GM18520 (cell line): ENCODE measurements around the gene P4HA2.
A peak's percentile ranks its signal among the peaks of the same experiment; 100 is the strongest.

ENCODE experiments used
- ATAC-seq: cut with Tn5 transposase; IDR thresholded peaks from one replicate; pipeline ENCODE4 v1.9.1; 2021; ENCODE audit not compliant: unreplicated experiment

The P4HA2 gene

DNA sequence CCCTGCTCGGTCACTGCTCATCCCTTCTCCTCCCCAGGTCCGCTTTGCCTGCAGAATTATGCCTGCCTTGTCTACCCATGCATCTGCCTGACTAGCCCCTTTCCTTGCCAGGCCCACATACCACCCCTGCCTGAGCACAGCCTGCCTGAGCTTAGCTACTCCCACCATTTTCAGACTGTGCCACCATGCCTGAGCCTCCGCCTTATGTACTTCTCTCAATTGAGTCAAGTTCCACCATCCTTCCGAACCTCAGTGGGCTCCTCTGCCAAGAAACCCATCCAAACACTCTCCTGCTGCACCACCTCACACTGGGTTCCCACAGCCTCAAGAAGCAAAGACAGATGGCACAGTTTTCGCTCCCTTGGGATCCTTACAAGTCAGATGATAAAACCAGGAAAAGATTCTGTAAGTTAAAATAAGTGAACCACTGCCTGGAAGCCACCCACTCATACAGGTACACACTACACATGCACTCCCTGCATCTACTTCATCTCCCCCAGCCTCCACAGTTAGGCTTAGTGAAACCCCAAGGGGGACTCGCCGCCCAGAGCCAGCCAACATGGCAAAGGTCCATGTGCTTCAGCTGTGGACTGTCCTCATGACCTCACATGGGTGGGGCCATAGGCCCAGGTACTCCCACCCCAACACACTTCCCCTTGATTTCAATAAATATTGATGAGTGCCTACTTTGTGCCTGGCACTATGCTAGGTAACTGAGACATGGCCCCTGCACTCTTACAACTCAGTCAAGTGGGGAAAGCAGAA is 23.1 kb downstream of the P4HA2 start:
- ATAC-seq, result no peak

- ATAC-seq, result no peak
Observed at GRCh38 chr5:132203916-132204315, 23.7 kb downstream of the P4HA2 start.

- ATAC-seq, result no peak
Observed at GRCh38 chr5:132203464-132203818, 24.2 kb downstream of the P4HA2 start.

DNA sequence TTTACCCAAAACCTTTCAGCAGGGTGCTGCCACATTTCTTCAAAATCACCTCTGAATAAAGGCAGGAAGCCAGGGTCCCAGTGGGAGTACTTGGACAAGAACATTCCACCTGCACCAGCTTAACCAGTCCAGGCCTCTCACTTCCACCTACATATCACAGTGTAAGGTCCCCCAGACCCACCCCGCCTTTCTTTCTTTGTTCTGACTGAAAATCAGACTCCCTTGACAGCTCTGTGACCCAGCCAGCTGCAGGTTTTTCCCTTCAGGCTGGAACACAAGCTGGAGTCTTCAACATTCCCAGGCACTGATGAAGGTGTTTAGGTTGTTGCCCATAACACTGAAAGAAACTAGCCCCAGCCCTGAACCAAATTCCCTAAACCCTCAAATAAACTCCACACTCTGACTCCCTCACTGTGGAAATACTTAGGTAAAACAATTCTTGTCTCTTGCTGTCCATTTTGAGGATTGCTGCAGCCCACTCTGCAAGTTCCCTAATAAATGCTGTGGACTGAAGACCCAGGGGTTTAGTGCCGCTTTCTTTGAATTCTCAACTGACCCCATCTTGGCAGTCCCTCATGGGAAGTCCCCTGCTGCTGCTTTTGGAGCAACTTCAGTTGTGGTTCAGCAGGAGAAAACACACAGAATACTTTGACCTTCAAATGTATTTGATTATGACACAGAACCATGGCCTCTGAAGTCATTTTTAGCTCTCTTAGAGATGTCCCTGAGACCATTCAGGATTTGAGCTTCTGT is 24.8 kb downstream of the P4HA2 start:
- no peak for ATAC-seq

DNA sequence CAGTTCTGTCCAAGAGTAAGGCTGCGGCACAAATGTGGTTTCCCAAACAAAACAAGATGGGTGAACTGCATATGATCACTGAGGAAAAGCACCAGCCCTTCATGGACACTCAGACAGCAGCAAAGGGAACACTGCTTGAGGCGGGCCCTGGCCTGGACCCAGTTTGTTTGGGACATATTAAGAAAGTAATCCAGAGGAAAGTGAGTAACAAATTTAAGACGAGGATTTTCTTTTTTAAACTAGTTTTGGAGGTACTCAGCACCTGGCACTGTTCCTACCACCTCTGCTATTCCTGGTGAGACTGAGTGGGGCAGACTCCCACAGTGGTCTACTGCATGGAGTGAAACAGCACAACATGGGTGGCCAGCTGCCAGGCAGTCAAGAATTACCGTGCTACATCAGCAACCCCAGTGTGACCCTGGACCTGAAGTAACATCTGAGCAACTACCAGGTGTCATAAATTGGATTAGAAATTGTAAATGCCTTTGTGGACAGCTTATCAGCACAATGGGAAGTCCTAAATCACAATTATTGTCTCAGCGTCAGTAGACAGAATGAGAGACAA is 28.5 kb downstream of the P4HA2 start:
- no peak for ATAC-seq

DNA sequence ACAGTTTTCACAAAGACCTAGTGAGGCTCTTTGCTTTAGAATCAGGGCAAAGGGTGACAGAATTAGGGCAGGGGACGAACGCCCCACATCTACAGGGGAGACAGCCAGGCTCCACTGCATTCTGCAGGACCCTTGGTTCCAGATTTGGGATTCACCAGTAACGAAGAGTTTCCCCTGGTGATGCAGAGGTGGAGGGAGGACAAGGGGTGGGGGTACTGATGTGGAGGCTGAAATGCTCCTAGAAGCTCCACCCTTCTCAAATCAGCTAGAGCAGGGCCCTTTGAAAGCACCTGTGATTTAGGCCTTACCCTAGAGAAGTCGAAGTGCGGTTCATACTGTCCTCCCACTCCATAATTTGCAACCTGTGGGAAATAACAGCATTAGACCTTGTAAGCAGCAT is 29.1 kb downstream of the P4HA2 start:
- ATAC-seq, result no peak

- ATAC-seq, result no peak
Observed at GRCh38 chr5:132195727-132196126, 31.9 kb downstream of the P4HA2 start.

- no peak for ATAC-seq
Observed at GRCh38 chr5:132193165-132193694, 34.4 kb downstream of the P4HA2 start.

GRCh38 chr5:132190161-132190817 is 37.4 kb downstream of the P4HA2 start:
- peak; percentile 52 for ATAC-seq

DNA sequence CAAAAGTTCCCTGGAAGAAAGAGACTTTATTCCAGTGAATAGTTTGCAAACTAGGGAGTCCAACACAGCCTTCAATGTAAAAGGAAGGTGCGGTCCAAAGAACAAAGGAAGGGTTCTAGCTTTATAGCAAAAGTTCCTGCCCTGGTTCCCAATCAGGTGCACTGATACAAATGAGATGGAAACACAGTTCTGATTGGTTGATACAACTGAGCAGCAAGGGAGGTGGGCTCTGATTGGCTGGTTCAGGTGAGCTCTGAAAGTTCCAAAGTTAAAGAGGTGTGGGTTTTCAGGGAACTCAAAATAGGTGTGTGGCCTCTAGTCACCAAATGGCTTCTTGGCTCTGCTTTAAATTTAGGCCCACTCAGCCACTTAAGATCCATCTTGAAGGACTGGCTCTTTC is 43.1 kb downstream of the P4HA2 start:
- no peak for ATAC-seq

DNA sequence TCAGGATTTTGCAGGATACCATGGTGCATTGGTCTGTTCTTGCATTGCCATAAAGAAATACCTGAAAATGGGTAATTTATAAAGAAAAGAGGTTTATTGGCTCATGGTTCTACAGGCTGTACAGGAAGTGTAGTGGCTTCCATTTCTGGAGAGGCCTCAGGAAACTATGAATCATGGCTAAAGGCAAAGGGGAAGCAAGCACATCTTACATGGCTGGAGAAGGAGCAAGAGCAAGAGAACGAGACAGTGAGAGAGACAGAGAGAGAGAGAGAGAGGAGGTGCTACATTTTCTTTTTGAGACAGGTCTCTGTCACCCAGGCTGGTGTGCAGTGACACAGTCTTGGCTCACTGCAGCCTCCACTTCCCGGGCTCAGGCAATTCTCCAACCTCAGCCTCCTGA is 43.9 kb downstream of the P4HA2 start:
- no peak for ATAC-seq

- ATAC-seq, result no peak
Observed at GRCh38 chr5:132182359-132183040, 45.2 kb downstream of the P4HA2 start.

GRCh38 chr5:132181011-132181629 is 46.5 kb downstream of the P4HA2 start:
- no peak for ATAC-seq

- ATAC-seq, result no peak
Observed at GRCh38 chr5:132180134-132180745, 47.4 kb downstream of the P4HA2 start.

- ATAC-seq, result no peak
Observed at GRCh38 chr5:132179405-132179804, 48.2 kb downstream of the P4HA2 start.

DNA sequence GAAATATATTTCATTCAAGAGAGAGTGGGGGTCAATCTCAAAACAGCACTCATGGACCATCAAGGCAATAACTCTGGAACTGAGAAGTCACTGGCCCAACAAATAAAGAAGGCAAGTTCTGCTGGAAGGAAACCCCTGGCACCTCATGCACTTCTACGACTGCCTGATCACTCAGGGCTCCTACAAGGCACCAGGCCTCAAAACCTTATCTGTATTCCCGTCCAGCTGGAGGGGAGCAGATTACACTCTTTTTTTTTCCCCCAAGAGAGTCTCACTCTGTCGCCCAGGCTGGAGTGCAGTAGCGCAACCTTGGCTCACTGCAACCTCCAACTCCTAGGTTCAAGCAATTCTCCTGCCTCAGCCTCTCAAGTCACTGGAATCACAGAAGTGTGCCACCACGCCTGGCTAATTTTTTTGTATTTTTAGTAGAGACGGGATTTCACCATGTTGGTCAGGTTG is 49.9 kb downstream of the P4HA2 start:
- ATAC-seq, result no peak

DNA sequence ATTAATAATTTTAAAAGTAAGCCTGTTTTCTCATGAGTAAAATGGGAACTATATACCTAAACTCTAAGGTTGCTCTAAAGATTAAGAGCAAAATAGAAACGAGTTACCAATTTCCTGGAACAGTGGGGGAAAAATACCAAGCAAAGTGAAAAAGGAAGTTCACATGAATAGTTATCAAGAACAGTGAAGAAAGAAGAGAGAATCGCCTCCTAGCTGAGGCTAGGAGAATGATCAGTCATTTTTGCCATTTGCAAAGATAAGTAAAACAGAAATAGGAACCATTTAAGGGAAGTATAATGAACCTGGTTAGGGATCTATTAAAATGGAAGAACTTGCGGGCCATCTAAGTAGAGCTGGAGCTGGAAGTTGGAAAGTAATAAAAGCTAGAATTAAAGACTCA is 50.7 kb downstream of the P4HA2 start:
- ATAC-seq, result no peak

GRCh38 chr5:132176521-132176945 is 51.1 kb downstream of the P4HA2 start:
- ATAC-seq, result no peak

- no peak for ATAC-seq
Observed at GRCh38 chr5:132162945-132163344, 64.7 kb downstream of the P4HA2 start.
